ENCODE measurements around the gene PRMT1.

DNA sequence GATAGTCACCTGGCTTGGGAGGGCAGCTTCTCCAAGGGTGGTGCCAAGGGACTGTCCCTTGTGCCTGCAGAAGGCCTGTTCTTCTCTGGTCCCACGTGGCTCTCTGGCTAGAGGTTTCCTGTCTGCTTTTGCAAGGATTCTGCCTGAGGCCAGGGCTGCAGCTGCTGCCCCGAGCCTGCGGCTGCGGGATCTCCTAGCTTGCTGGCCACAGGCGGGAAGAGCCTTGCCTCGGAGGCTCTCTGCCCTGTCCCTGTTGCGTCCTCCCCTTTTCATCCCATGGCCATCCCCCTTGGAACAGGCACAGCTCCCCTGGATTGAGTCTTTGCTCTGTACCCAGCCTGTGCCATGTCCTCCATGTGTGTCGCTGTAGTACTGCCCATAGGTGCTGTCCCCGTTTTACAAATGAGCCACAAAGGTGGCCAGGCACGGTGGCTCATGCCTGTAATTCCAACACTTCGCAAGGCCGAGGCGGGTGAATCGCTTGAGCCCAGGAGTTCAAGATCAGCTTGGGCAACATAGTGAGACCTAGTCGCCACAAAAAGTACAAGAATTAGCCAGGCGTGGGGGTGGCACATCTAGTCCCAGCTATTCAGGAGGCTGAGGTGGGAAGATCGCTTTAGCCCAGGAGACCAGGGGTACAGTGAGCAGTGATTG is 20.5 kb upstream of the PRMT1 start:
- no peak for TF ChIP-seq CBX2 (IDR thresholded peaks at IDR 0.05; ENCODE audit: borderline replicate concordance, low read depth)
- TF ChIP-seq SREBF2 (IDR thresholded peaks at IDR 0.05) = no peak
- no peak for TF ChIP-seq SMC3 (IDR thresholded peaks at IDR 0.05)
- TF ChIP-seq, protein P1, sequence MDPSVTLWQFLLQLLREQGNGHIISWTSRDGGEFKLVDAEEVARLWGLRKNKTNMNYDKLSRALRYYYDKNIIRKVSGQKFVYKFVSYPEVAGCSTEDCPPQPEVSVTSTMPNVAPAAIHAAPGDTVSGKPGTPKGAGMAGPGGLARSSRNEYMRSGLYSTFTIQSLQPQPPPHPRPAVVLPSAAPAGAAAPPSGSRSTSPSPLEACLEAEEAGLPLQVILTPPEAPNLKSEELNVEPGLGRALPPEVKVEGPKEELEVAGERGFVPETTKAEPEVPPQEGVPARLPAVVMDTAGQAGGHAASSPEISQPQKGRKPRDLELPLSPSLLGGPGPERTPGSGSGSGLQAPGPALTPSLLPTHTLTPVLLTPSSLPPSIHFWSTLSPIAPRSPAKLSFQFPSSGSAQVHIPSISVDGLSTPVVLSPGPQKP (IDR thresholded peaks at IDR 0.05; ENCODE audit: low read depth, low read length) = no peak
- TF ChIP-seq POLR2A (IDR thresholded peaks at IDR 0.05; ENCODE audit: low read length) = no peak
- no peak for TF ChIP-seq CEBPB (IDR thresholded peaks at IDR 0.05)

Data from A549 (cell line).